HFF-Myc (cell line): Measurements from ENCODE around the gene SLC52A1.
"Not testable (repeated sequence)": the region's sequence is repeated elsewhere in the genome, so short reads cannot be mapped to it uniquely, and the experiment has no call there.

ENCODE experiments used
- DNase-seq: peaks from one replicate; pipeline ENCODE4 v3.0.0-alpha.2; 2011; ENCODE audit warnings: low read depth; ENCODE audit errors: extremely low read depth
- H3K4me3 ChIP-seq: replicated peaks from 2 replicates; pipeline ENCODE4 v1.5.1; 2011; ENCODE audit warnings: low read depth, mild to moderate bottlenecking, control low read depth, low read length
- CTCF ChIP-seq: IDR thresholded peaks from 2 replicates; pipeline ENCODE4 v1.5.1; 2012; ENCODE audit warnings: mild to moderate bottlenecking, low read depth, low read length, control low read depth; ENCODE audit errors: missing control alignments

Gene SLC52A1

GRCh38 chr17:5032865-5033264 lies 2.4 kb downstream of the SLC52A1 start:
- TF ChIP-seq CTCF = no peak
- no peak overlapping the region for H3K4me3 ChIP-seq
- DNase-seq = no peak

GRCh38 chr17:5031365-5032082 lies 3.7 kb downstream of the SLC52A1 start:
- DNase-seq = peak; percentile 64
- peak; percentile 73 for TF ChIP-seq CTCF
- peak overlapping the region; percentile 35 for H3K4me3 ChIP-seq

- not testable (repeated sequence) for H3K4me3 ChIP-seq, DNase-seq
Observed at GRCh38 chr17:5030168-5030567, 5.1 kb downstream of the SLC52A1 start.

- no peak overlapping the region for H3K4me3 ChIP-seq
- no peak for DNase-seq
- no peak for TF ChIP-seq CTCF
Observed at GRCh38 chr17:5027916-5028315, 7.3 kb downstream of the SLC52A1 start.

- no peak for DNase-seq
- H3K4me3 ChIP-seq = no peak overlapping the region
- TF ChIP-seq CTCF = no peak
Observed at GRCh38 chr17:5027299-5027698, 7.9 kb downstream of the SLC52A1 start.

- DNase-seq = no peak
- H3K4me3 ChIP-seq = no peak overlapping the region
- TF ChIP-seq CTCF = no peak
Observed at GRCh38 chr17:5024604-5025003, 10.6 kb downstream of the SLC52A1 start.

GRCh38 chr17:5023588-5024147 lies 11.6 kb downstream of the SLC52A1 start:
- DNase-seq = no peak
- no peak overlapping the region for H3K4me3 ChIP-seq
- no peak for TF ChIP-seq CTCF
